OCI-LY7 (cell line): ENCODE measurements around the gene NTM.

Source experiments
- CTCF ChIP-seq: fragments of 200-600 bp; sonication (generic); conservative IDR thresholded peaks from 2 replicates; pipeline ENCODE4 v1.5.1; 2014; ENCODE audit warnings: mild to moderate bottlenecking, antibody characterized with exemption, low read length, moderate library complexity, mixed read lengths
- EZH2phosphoT487 ChIP-seq: fragments of 200-600 bp; sonication (generic); IDR thresholded peaks from 2 replicates; pipeline ENCODE4 v1.6.1; 2018; ENCODE audit warnings: low read depth, borderline replicate concordance, mild to moderate bottlenecking, mixed run types, antibody characterized with exemption, low read length, moderate library complexity, mixed read lengths

DNA sequence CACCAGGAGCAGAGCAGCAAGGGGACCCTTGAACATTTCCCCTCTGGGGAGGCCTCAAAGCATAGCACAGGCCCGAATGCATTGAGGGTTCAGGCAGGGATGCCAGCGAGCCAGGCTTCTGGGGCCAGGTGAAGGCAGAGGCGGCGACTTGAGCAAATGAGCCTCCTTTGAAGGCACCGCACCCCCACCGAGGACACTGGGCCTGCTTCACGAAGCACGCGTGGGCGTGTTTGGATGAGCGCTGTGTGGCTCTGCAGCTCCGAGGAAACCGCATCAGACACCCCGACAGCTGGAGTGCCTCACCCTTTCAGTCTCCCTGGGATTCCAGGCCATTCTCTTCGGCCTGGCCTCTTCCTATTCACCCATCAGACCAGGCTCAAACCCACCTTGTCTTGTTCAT, 301.8 kb downstream of the NTM start:
- TF ChIP-seq CTCF (no peak), EZH2phosphoT487 (no peak)
